ENCODE measurements around the gene KLK14. TPM values are rescaled to one million over a fixed set of nuclear protein-coding genes. Genes with fewer than 3 reads are reported as not detected.
A peak's percentile ranks its signal among the peaks of the same experiment; 100 is the strongest.

Gene KLK14
- total RNA-seq, 2 experiments from 2014 or later: 0.22 TPM; not detected in 1

DNA sequence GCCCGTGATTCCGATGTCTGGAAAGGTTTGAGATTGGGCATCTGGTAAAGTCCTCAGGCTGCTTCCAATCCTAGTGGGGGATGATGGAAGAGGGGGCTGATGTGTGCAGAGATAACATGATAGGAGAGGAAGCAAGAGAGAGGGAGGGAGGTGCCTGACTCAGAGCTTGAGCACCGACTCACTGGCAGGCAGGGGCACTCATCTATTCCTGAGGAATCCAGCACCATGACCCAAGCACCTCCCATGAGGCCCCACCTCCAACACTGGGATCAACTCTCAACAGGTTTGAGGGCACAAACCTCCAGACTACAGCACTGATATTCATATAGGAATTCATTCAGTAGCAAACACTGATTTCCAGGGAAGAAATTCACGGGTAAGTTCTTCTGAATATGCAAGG is 36.4 kb upstream of the KLK14 start:
- peaks cover 0 to 8% of the 10 kb centered on the region in 2 experiments for H3K9me3 ChIP-seq (ENCODE audit: control insufficient read depth in 1 of 2, insufficient read depth in 1 of 2, low read length in 2 of 2)
- H3K4me1 Mint-ChIP-seq (ENCODE audit: low read depth): peaks cover 64% of the 10 kb centered on the region
- H3K27me3 ChIP-seq (ENCODE audit: control insufficient read depth in 1 of 2, insufficient read depth in 2 of 2, low read length in 2 of 2): no peaks in the 10 kb centered on the region
- TF ChIP-seq, protein P1, sequence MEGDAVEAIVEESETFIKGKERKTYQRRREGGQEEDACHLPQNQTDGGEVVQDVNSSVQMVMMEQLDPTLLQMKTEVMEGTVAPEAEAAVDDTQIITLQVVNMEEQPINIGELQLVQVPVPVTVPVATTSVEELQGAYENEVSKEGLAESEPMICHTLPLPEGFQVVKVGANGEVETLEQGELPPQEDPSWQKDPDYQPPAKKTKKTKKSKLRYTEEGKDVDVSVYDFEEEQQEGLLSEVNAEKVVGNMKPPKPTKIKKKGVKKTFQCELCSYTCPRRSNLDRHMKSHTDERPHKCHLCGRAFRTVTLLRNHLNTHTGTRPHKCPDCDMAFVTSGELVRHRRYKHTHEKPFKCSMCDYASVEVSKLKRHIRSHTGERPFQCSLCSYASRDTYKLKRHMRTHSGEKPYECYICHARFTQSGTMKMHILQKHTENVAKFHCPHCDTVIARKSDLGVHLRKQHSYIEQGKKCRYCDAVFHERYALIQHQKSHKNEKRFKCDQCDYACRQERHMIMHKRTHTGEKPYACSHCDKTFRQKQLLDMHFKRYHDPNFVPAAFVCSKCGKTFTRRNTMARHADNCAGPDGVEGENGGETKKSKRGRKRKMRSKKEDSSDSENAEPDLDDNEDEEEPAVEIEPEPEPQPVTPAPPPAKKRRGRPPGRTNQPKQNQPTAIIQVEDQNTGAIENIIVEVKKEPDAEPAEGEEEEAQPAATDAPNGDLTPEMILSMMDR (IDR thresholded peaks at IDR 0.05): no peak
- ChIA-PET POLR2A (no interaction called here), CTCF (no interaction called here)
- DNase-seq (no peak), ATAC-seq (ENCODE audit: poor library complexity) (no peak)
- H3K36me3 ChIP-seq (ENCODE audit: insufficient read depth, low read length): no peaks in the 10 kb centered on the region
- intact Hi-C loops (cut with DNase I, micrococcal nuclease): no loop called here
- peaks cover 2% of the 10 kb centered on the region for H3K9me3 Mint-ChIP-seq
- peaks cover 4% of the 10 kb centered on the region for H3K36me3 Mint-ChIP-seq (ENCODE audit: low read depth)
- no peaks in the 10 kb centered on the region for H3K27me3 Mint-ChIP-seq
- H3K27ac Mint-ChIP-seq: no peak overlapping the region
- no peak overlapping the region for H3K4me3 Mint-ChIP-seq
- H3K4me1 ChIP-seq (ENCODE audit: insufficient read depth, low read length): peaks cover 70% of the 10 kb centered on the region
- no peak overlapping the region for H3K27ac ChIP-seq (ENCODE audit: low read depth in 1 of 2, low read length in 2 of 2)
- H3K4me3 ChIP-seq (ENCODE audit: low read length): no peak overlapping the region

DNA sequence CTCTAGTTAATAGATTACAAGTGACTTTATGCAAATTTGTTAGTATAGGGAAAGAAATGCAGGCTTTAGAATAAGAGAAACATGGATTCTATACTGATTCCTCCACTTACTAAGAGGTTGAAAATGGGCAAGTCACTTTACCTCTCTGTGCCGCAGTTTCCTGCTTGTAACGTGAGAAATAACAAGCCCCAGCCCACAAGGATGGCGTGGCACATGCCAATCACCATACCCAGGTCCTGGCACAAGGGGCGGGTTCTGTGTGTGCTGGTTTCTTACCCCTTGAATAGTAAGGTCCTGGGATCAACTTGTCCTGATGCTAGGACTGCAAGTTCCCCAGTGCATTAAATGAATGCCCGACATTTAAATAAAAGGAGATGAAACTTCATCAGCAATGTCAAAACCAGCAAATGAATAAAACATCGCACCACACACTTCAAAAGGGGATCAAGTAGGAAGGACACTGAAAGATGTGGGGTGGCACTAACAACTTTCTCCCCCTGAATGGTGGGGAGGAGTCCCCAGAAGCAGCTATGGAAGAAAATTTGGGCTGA is 34.1 kb upstream of the KLK14 start:
- H3K9me3 ChIP-seq (ENCODE audit: control insufficient read depth in 1 of 2, insufficient read depth in 1 of 2, low read length in 2 of 2): no peaks in the 10 kb centered on the region
- H3K36me3 Mint-ChIP-seq (ENCODE audit: low read depth): no peaks in the 10 kb centered on the region
- peak; percentile 46 for ATAC-seq (ENCODE audit: poor library complexity)
- no peaks in the 10 kb centered on the region for H3K27me3 ChIP-seq (ENCODE audit: control insufficient read depth in 1 of 2, insufficient read depth in 2 of 2, low read length in 2 of 2)
- TF ChIP-seq, protein P1 (IDR thresholded peaks at IDR 0.05): no peak
- DNase-seq: peak in 3 of 14 experiments; percentile 37 to 72 (median 54)
- H3K4me1 ChIP-seq (ENCODE audit: insufficient read depth, low read length): peaks cover 55% of the 10 kb centered on the region
- no peak overlapping the region for H3K4me3 ChIP-seq (ENCODE audit: low read length)
- H3K4me1 Mint-ChIP-seq (ENCODE audit: low read depth): peaks cover 42% of the 10 kb centered on the region
- no peaks in the 10 kb centered on the region for H3K36me3 ChIP-seq (ENCODE audit: insufficient read depth, low read length)
- intact Hi-C loops (cut with DNase I, micrococcal nuclease): no loop called here
- no peaks in the 10 kb centered on the region for H3K9me3 Mint-ChIP-seq
- ChIA-PET POLR2A (interaction anchor here (0.8 kb wide), 1 partner anchor 17 kb away, joined by 3 read pairs; no protein-coding TSS in a partner anchor), CTCF (no interaction called here)
- no peak overlapping the region for H3K4me3 Mint-ChIP-seq
- H3K27me3 Mint-ChIP-seq: no peaks in the 10 kb centered on the region
- peak overlapping the region in 1 of 2 donors; percentile 17 for H3K27ac ChIP-seq (ENCODE audit: low read depth in 1 of 2, low read length in 2 of 2)
- H3K27ac Mint-ChIP-seq: no peak overlapping the region

DNA sequence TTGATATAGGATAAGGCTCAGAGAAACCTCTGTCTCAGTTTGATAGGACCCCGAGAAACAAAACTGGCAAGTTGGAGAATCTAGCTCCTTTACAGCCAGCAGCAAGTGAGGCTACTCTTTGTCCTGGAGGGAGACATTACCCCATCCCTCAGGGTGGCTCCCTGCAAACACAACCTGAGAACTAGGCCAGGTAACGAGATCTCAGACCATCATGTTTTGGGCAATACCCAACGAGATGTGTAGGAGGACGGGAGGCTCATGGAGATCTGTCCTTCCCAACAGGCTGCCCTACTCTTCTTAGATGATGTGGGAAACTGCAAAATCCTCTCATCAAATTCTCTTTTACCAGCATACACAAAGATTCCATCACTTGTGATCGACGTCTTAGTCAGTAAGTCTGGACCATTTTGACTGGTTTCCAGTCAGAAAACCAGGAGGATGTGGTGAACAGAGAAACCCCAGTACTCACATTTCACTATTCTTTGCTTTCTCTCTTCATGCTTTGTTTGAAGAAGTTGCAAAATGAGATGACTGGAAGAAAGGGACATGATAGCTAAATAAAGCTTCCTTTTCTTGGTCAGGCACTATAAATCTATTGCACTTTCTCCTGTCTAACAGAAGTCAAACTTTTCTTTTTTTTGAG is 31.5 kb upstream of the KLK14 start:
- Mint-ChIP-seq H3K36me3 (ENCODE audit: low read depth) (no peaks in the 10 kb centered on the region), H3K27ac (peak overlapping the region; percentile 54), H3K9me3 (no peaks in the 10 kb centered on the region), H3K4me1 (ENCODE audit: low read depth) (peaks cover 20% of the 10 kb centered on the region), H3K27me3 (no peaks in the 10 kb centered on the region), H3K4me3 (no peak overlapping the region)
- no peaks in the 10 kb centered on the region for H3K27me3 ChIP-seq (ENCODE audit: control insufficient read depth in 1 of 2, insufficient read depth in 2 of 2, low read length in 2 of 2)
- TF ChIP-seq, protein P1 (IDR thresholded peaks at IDR 0.05): no peak
- H3K4me3 ChIP-seq (ENCODE audit: low read length): no peak overlapping the region
- no peak overlapping the region for H3K27ac ChIP-seq (ENCODE audit: low read depth in 1 of 2, low read length in 2 of 2)
- H3K4me1 ChIP-seq (ENCODE audit: insufficient read depth, low read length): peaks cover 40% of the 10 kb centered on the region
- H3K9me3 ChIP-seq (ENCODE audit: control insufficient read depth in 1 of 2, insufficient read depth in 1 of 2, low read length in 2 of 2): no peaks in the 10 kb centered on the region
- no peaks in the 10 kb centered on the region for H3K36me3 ChIP-seq (ENCODE audit: insufficient read depth, low read length)
- DNase-seq: peak in 1 of 14 experiments; percentile 67
- ChIA-PET CTCF (interaction anchor here (0.9 kb wide), 1 partner anchor 44 kb away, joined by 3 read pairs; no protein-coding TSS in a partner anchor), POLR2A (interaction anchor here (1.4 kb wide), 1 partner anchor 18 kb away, joined by 6 read pairs; no protein-coding TSS in a partner anchor)
- peak; percentile 75 for ATAC-seq (ENCODE audit: poor library complexity)
- intact Hi-C loops (cut with DNase I, micrococcal nuclease): no loop called here

Measured in CD4-positive, alpha-beta T cell (primary cell).